ENCODE data around the gene CREBBP. TPM values are rescaled to one million over a fixed set of nuclear protein-coding genes. Genes with fewer than 3 reads are reported as not detected.
"Not testable (repeated sequence)": the region's sequence is repeated elsewhere in the genome, so short reads cannot be mapped to it uniquely, and the experiment has no call there.

The CREBBP gene
- total RNA-seq, result 7.8 and 16.4 TPM in 2 replicates

GRCh38 chr16:3880623-3881498 is at the start of gene CREBBP:
CREBBP (minus strand) TSS chr16:3880713; CDS start chr16:3879916, 797 bp downstream.
- DNase-seq (ENCODE audit: low read depth in 2 of 2), result peak; percentile 61 to 88

DNA sequence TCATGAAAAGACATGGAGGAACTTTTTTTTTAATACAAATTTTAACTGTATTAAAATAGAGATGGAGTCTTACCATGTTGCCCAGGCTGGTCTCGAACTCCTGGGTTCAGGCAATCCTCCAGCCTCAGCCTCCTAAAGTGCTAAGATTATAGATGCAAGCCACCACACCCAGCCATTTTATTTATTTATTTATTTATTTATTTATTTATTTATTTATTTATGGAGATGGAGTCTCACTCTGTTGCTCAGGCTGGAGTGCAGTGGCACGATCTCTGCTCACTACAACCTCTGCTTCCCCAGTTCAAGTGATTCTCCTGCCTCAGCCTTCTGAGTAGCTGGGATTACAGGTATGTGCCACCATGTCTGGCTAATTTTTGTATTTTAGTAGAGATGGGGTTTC is 46.6 kb upstream of the CREBBP start:
- not testable (repeated sequence) for DNase-seq (ENCODE audit: low read depth in 2 of 2)

- no peak for DNase-seq (ENCODE audit: low read depth in 2 of 2)
Observed at GRCh38 chr16:3924763-3925162, 44.2 kb upstream of the CREBBP start.

DNA sequence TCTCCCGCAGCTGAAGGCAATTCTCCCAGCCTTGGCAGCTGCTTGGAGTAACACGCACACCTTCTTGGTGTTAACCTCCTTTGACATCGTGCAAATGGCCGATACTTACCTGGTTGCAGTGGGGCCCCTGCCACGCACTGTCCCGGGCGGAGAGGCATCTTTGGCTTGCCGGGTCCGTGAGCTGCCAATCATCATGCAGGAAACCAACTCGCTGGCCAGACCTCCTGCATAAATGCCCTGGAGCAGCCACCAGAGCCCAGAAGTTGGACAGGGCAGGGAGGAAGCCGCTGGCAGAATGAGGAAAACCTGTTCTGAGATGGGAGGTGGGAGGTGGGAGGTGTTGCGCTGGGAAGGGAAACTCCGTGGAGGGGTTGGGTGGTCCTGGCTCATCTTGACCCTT is 41.7 kb upstream of the CREBBP start:
- DNase-seq (ENCODE audit: low read depth in 2 of 2), result no peak

- DNase-seq (ENCODE audit: low read depth in 2 of 2), result no peak
Observed at GRCh38 chr16:3920206-3920605, 39.7 kb upstream of the CREBBP start.

DNA sequence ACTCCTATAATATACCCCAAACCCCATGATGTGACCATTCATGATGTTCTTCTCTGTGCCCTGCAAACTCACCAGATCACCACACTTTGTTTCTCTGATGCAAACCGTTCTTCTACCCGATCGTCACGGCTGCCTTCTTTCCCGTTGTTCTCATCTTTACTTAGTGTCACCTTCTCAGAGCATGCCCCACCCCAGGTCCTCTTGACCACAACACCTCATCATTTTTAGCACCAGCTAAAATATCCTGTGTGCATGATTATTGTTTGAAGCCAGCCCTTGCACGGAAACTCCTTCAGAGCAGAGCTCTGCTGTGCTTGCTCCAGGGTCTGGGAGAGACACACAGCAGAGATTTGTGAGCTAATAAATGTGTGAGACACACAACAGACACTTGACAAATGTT is 38.9 kb upstream of the CREBBP start:
- DNase-seq (ENCODE audit: low read depth in 2 of 2), result no peak

DNA sequence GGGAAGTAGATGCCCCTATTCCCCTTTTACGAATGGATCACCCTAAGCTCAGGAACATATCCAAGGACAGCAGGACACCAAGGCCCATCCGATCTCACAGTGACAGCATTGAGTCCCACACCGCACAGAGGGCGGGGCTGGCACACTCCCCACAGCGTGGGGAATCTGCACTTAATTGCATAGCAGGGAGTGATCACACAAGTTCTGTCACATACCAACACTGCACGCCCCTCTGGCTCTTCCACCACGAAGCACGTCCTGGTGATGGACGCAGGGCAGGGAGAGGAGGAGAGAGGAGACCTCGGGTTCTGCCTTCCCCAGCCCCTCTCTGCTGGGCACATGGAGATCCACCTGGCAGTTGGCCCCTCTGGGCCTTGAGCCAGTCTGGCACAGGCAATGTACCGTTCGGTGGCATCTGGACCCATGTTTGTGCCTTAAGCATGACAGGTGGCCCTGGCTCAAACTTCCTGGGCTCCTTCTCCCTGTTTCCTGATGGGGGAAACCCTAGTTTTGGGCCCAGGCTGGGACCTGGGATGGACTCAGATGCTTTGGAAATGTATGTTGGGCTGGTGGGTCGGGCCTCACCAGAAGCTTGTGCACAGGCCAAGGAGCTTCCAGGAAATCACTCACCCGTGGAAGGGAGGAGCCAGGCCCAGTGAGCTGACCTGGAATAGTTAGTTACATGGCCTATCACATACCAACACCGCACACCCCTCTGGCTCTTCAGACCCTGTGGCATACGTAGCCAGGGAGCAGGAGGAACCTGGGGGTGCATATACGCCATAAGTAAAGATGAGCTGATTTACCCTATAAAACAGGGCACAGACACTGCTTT is 35.1 kb upstream of the CREBBP start:
- no peak for DNase-seq (ENCODE audit: low read depth in 2 of 2)

DNA sequence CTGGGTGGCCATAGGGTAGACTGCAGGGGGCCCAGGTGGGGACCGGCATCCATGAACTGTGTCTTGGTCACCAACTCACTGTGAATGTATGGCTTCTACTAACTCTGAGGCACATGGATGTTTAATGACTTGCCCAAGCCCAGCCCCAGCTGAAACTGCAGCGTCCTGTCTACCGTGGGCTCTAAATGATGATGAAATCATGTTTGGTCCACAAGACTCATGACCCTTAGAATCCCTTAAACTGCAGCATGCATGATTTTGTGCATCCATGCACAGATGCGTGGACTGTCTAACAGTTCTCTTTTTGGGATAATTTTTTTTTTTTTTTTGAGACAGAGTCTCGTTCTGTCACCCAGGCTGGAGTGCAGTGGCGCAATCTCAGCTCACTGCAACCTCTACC is 32.4 kb upstream of the CREBBP start:
- no peak for DNase-seq (ENCODE audit: low read depth in 2 of 2)

DNA sequence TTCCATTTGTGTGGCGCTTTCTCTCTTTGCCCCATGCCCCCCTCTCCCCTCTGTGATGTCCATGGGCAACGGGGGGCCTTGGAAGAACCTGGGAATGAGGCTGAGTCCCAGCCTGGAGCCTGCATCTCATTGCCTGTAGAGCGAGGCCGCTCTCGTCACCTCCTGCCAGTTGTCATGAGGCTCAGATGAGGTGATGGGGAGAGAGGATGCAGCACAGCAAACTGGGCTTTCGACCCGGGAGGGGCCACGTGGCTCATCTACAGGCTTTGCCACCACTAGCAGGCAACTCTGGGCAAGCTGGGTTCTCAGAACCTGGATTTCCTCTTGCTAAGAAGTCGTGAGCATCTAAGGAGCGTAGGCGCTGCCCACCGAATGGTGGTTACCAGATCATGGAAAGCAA is 31.9 kb upstream of the CREBBP start:
- no peak for DNase-seq (ENCODE audit: low read depth in 2 of 2)

DNA sequence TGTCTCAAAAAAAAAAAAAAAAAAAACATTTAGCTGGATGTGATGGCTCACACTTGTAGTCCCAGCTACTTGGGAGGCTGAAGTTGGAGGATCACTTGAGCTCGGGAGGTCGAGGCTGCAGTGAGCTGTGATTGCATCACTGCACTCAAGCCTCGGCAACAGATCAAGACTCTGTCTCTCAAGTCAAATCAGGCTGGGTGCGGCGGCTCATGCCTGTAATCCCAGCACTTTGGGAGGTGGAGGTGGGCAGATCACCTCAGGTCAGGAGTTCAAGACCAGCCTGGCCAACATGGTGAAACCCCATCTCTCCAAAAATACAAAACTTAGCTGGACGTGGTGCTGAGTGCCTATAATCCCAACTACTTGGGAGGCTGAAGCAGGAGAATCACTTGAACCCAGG is 31.2 kb upstream of the CREBBP start:
- DNase-seq (ENCODE audit: low read depth in 2 of 2), result not testable (repeated sequence)

GRCh38 chr16:3909791-3910583 is 29.5 kb upstream of the CREBBP start:
- DNase-seq (ENCODE audit: low read depth in 2 of 2), result no peak

- no peak for DNase-seq (ENCODE audit: low read depth in 2 of 2)
Observed at GRCh38 chr16:3908951-3909437, 28.5 kb upstream of the CREBBP start.

GRCh38 chr16:3907586-3907985 is 27.1 kb upstream of the CREBBP start:
- no peak for DNase-seq (ENCODE audit: low read depth in 2 of 2)

DNA sequence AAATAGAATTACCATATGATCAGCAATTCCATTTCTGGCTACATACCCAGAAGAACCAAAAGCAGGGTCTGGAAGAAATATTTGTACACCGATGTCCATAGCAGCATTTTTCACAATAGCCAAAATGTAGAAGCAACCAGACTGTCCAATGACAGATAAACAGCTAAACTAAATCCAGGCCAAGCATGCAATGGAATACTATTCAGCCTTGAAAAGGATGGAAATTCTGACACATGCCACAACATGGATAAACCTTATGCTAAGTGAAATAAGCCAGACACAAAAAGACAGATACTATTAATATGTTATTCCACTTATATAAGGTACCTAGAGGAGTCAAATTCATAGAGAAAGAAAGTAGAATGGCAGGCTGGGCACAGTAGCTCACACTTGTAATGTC is 25.9 kb upstream of the CREBBP start:
- no peak for DNase-seq (ENCODE audit: low read depth in 2 of 2)

DNA sequence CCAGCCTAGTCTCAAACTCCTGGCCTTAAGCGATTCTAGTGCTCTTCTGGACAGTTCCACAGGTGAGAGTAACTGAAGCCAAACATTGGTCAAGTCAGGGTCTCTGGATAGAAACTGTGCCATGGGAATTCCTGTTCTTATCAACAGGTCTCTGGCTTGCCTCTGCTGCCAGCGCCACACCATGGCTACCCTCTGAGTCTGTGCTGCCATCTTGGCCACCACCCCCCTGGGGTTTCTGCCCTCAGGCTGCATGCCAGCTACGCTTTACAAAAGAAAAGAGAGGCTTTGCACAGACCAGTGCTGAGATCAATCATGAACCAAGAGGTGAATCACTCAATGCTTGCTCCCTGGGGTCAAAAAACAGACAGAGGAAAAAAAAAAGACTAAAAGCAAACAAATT is 24.4 kb upstream of the CREBBP start:
- DNase-seq (ENCODE audit: low read depth in 2 of 2), result no peak

DNA sequence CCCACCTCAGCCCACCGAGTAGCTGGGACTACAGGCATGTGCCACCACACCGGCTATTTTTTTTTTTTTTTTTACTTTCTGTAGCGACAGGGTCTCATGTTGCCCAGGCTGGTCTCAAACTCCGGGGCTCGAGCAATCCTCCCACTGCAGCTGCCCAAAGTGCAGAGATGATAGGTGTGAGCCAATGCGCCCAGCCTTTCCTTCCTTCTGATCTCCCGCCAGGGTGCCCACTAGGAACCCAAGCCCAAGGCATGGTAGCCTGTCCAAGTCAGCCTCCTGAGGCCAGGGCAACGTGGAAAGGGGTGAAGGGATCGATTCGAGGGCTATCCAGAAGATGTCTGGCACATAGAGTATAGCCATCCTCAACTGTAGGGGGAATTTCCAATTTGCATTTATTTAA is 9.6 kb upstream of the CREBBP start:
- DNase-seq (ENCODE audit: low read depth in 2 of 2), result no peak

GRCh38 chr16:3889059-3889458 is 8.5 kb upstream of the CREBBP start:
- DNase-seq (ENCODE audit: low read depth in 2 of 2), result no peak

GRCh38 chr16:3885999-3886398 is 5.5 kb upstream of the CREBBP start:
- DNase-seq (ENCODE audit: low read depth in 2 of 2), result not testable (repeated sequence)

DNA sequence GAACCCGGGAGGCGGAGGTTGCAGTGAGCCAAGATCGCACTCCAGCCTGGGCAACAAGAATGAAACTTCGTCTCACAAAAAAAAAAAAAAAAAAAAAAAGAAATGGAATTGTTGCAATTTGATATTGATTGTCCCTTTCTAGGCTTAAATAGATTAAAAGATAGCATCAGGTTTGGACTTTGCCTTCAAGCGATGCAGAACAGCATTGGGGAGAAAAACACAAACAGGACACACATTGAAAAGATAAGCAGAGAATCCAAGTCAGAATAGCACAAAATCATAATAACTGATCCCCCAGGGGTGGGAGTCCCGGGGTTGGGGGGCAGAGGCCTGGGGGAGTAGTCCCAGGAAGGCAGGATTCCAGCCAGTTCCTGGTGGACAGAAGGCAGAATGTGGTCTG is 3.9 kb upstream of the CREBBP start:
- no peak for DNase-seq (ENCODE audit: low read depth in 2 of 2)

DNA sequence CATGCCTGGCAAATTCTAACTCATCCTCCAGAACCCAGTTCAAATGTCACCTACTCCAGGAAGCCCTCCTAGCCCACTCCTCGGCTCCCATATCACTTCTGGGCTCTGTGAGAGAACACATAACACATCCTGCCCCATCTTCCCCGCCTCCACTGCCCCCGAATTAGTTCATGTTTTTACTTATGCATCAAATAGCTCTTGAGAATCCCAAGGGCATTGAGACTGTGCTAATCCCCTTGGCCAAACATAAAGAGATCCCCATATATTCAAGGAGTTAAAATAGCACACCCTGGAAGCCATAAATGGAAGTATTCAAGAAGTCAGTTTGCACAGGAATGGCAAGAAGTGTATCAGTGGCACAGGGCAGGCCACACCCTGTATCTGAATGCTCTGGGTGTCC is 2.0 kb upstream of the CREBBP start:
- no peak for DNase-seq (ENCODE audit: low read depth in 2 of 2)

GRCh38 chr16:3881499-3881990 is 1.0 kb upstream of the CREBBP start:
- no peak for DNase-seq (ENCODE audit: low read depth in 2 of 2)
